H1 (cell line): ENCODE results near the gene ALOX5AP. TPM values are rescaled to one million over a fixed set of nuclear protein-coding genes. Genes with fewer than 3 reads are reported as not detected.

Source experiments
- CTCF ChIA-PET: fragments of 300-600 bp; sonication (Branson Sonifier 250); formaldehyde crosslinking; loops from one replicate; lab custom pipeline; 2021; ENCODE audit not compliant: partially characterized antibody; lab: Charles Lee
- POLR2A ChIA-PET: fragments of 300-600 bp; sonication (Branson Sonifier 250); formaldehyde crosslinking; loops from one replicate; lab custom pipeline; 2021; ENCODE audit warnings: inconsistent platforms; ENCODE audit not compliant: partially characterized antibody; lab: Charles Lee
- DNase-seq, 2 experiments: peaks; one replicate each; pipeline versions ENCODE4 v3.0.0 to v3.0.0-alpha.2; 2010 to 2022; ENCODE audit warnings: low spot score in 2 of 2, low read depth in 1 of 2, mixed read lengths in 1 of 2
- FAIRE-seq: peaks from 2 replicates; lab custom pipeline; 2011; peaks lifted over from hg19 to GRCh38; lab: Jason Lieb, UNC
- H2AFZ ChIP-seq: 2 replicates; pipeline ENCODE4 v1.8.1; 2012; ENCODE audit warnings: low read length, inconsistent platforms
- H2AK5ac ChIP-seq: 2 replicates; pipeline ENCODE4 v1.6.1; 2013; ENCODE audit warnings: low read depth, low read length
- H2BK120ac ChIP-seq: replicated peaks from 2 replicates; pipeline ENCODE3; 2013; ENCODE audit warnings: low read depth, low read length, inconsistent platforms
- H2BK12ac ChIP-seq: 2 replicates; pipeline ENCODE4 v1.6.1; 2013; ENCODE audit warnings: low read depth, low read length
- H2BK15ac ChIP-seq: 2 replicates; pipeline ENCODE4 v1.6.1; 2013; ENCODE audit warnings: low read length
- H2BK20ac ChIP-seq: 2 replicates; pipeline ENCODE4 v1.6.1; 2013; ENCODE audit warnings: low read length
- H2BK5ac ChIP-seq: 2 replicates; pipeline ENCODE4 v1.6.1; 2013; ENCODE audit warnings: low read depth, low read length
- H3K14ac ChIP-seq: 2 replicates; pipeline ENCODE4 v1.6.1; 2013; ENCODE audit warnings: inconsistent platforms; ENCODE audit not compliant: insufficient read length
- H3K18ac ChIP-seq: 2 replicates; pipeline ENCODE4 v1.6.1; 2013; ENCODE audit warnings: low read length; ENCODE audit errors: extremely low read depth
- H3K23ac ChIP-seq: 2 replicates; pipeline ENCODE4 v1.6.1; 2013; ENCODE audit warnings: inconsistent platforms; ENCODE audit not compliant: insufficient read length
- H3K23me2 ChIP-seq: 2 replicates; pipeline ENCODE4 v1.6.1; 2013; ENCODE audit warnings: low read depth, low read length
- H3K27ac ChIP-seq: 2 replicates; pipeline ENCODE4 v1.6.1; 2011; ENCODE audit warnings: low read depth, low read length, inconsistent platforms
- H3K27me3 ChIP-seq, 4 experiments: replicated peaks in 1 of 4; 1 replicate in 1 of 4; 2 replicates in 3 of 4; pipeline versions ENCODE4 v1.6.1 to v1.8.1; 2011 to 2013; ENCODE audit warnings: low read length in 3 of 4, mild to moderate bottlenecking in 3 of 4, inconsistent platforms in 2 of 4, mixed read lengths in 2 of 4, moderate library complexity in 1 of 4; ENCODE audit not compliant: control insufficient read depth in 3 of 4, insufficient read depth in 3 of 4; ENCODE audit errors: extremely low read depth in 1 of 4
- H3K36me3 ChIP-seq, 4 experiments: 2 replicates each; pipeline versions ENCODE4 v1.6.1 to v1.8.1; 2011 to 2013; ENCODE audit warnings: mild to moderate bottlenecking in 4 of 4, low read length in 3 of 4, moderate library complexity in 2 of 4, control low read depth in 1 of 4, inconsistent platforms in 1 of 4; ENCODE audit not compliant: insufficient read depth in 4 of 4, control insufficient read depth in 2 of 4
- H3K4ac ChIP-seq: replicated peaks from 2 replicates; pipeline ENCODE3; 2013; ENCODE audit warnings: low read length, low read depth, mixed read lengths, inconsistent platforms; ENCODE audit not compliant: insufficient read length
- H3K4me1 ChIP-seq, 4 experiments: replicated peaks in 1 of 4; 1 replicate in 1 of 4; 2 replicates in 3 of 4; pipeline versions ENCODE4 v1.6.1 to v1.8.1; 2011 to 2013; ENCODE audit warnings: low read length in 3 of 4, inconsistent platforms in 2 of 4, mixed read lengths in 1 of 4; ENCODE audit not compliant: insufficient read depth in 4 of 4, control insufficient read depth in 3 of 4
- H3K4me2 ChIP-seq, 2 experiments: 2 replicates each; pipeline versions ENCODE4 v1.6.1 to v1.8.1; 2011 to 2013; ENCODE audit warnings: low read depth in 2 of 2, low read length in 2 of 2, control low read depth in 1 of 2, inconsistent platforms in 1 of 2, mild to moderate bottlenecking in 1 of 2; ENCODE audit not compliant: insufficient read depth in 1 of 2
- H3K4me3 ChIP-seq, 4 experiments: fragments of 200-600, 300-600 bp in 1 of 4; sonication (generic), shearing (Covaris generic), sonication (Bioruptor Twin) in 1 of 4; 2 replicates each; pipeline versions ENCODE4 v1.5.1 to v1.8.1; 2011 to 2016; ENCODE audit warnings: low read length in 4 of 4, low read depth in 3 of 4, control low read depth in 2 of 4, inconsistent platforms in 2 of 4, mild to moderate bottlenecking in 2 of 4, mixed read lengths in 1 of 4, moderate library complexity in 1 of 4; ENCODE audit not compliant: insufficient read depth in 2 of 4; ENCODE audit errors: extremely low read depth in 1 of 4
- H3K56ac ChIP-seq: replicated peaks from 2 replicates; pipeline ENCODE3; 2013; ENCODE audit warnings: low read depth, mild to moderate bottlenecking, mixed read lengths, low read length, inconsistent platforms; ENCODE audit not compliant: insufficient read length
- H3K79me1 ChIP-seq: 2 replicates; pipeline ENCODE4 v1.6.1; 2013; ENCODE audit warnings: low read depth, low read length, control low read depth
- H3K79me2 ChIP-seq, 2 experiments: 2 replicates each; pipeline versions ENCODE4 v1.6.1 to v1.8.1; 2012 to 2013; ENCODE audit warnings: low read length in 2 of 2, mild to moderate bottlenecking in 2 of 2, inconsistent platforms in 1 of 2; ENCODE audit not compliant: insufficient read depth in 2 of 2, control insufficient read depth in 1 of 2
- H3K9ac ChIP-seq, 4 experiments: replicated peaks in 1 of 4; 1 replicate in 1 of 4; 2 replicates in 3 of 4; pipeline versions ENCODE4 v1.6.1 to v1.8.1; 2011 to 2013; ENCODE audit warnings: low read depth in 3 of 4, low read length in 3 of 4, control low read depth in 2 of 4, mild to moderate bottlenecking in 2 of 4, moderate library complexity in 2 of 4, inconsistent platforms in 1 of 4; ENCODE audit errors: extremely low read depth in 1 of 4
- H3K9me3 ChIP-seq, 2 experiments: 2 replicates each; pipeline versions ENCODE4 v1.6.1 to v1.8.1; 2012 to 2013; ENCODE audit warnings: mild to moderate bottlenecking in 2 of 2, moderate library complexity in 2 of 2, control low read depth in 1 of 2, inconsistent platforms in 1 of 2, low read depth in 1 of 2, low read length in 1 of 2, mixed read lengths in 1 of 2; ENCODE audit not compliant: insufficient read depth in 2 of 2
- H4K20me1 ChIP-seq, 2 experiments: replicated peaks in 1 of 2; 2 replicates each; pipeline versions ENCODE3 to v1.8.1; 2011 to 2013; ENCODE audit warnings: inconsistent platforms in 2 of 2, low read length in 2 of 2, mild to moderate bottlenecking in 1 of 2; ENCODE audit not compliant: insufficient read depth in 2 of 2, control insufficient read depth in 1 of 2
- H4K5ac ChIP-seq: 2 replicates; pipeline ENCODE4 v1.6.1; 2013; ENCODE audit warnings: low read length, low read depth, mixed read lengths, inconsistent platforms; ENCODE audit not compliant: insufficient read length
- H4K8ac ChIP-seq: 2 replicates; pipeline ENCODE4 v1.8.0; 2013; ENCODE audit warnings: mild to moderate bottlenecking, moderate library complexity, low read length, inconsistent platforms; ENCODE audit not compliant: insufficient read depth; ENCODE audit errors: extremely low read depth
- H4K91ac ChIP-seq: replicated peaks from 2 replicates; pipeline ENCODE3; 2013; ENCODE audit warnings: low read length, mixed read lengths, inconsistent platforms; ENCODE audit not compliant: insufficient read length
- SP1 ChIP-seq: IDR thresholded peaks from 2 replicates; pipeline ENCODE4 v1.6.1; 2011; ENCODE audit warnings: low read depth, low read length
- WGBS, 2 experiments: shearing (Covaris generic) in 1 of 2; methylation state at CpG; one replicate each; pipeline versions ENCODE4 v1.1.6 to v1.1.7; 2013 to 2015; ENCODE audit warnings: low lambda C conversion rate in 2 of 2, mixed read lengths in 2 of 2, inconsistent platforms in 1 of 2, low coverage in 1 of 2, missing lambda C conversion rate in 1 of 2; ENCODE audit not compliant: insufficient replicate concordance in 2 of 2, insufficient coverage in 1 of 2, insufficient read length in 1 of 2; ENCODE audit errors: extremely low coverage in 1 of 2, missing lambda C conversion rate in 1 of 2; 5-methylcytosine and 5-hydroxymethylcytosine counted together
- polyA plus RNA-seq, 7 experiments: library from polyadenylated mRNA; depleted of rRNA in 3 of 7; stranded (reverse) in 5 of 7; unstranded in 2 of 7; fragments of >200 nt in 5 of 7; fragments of 200-250 nt in 2 of 7; gene quantifications; 1 replicate in 5 of 7; 2 replicates in 1 of 7; 4 replicates in 1 of 7; pipeline versions ENCODE4 v1.2.1 to v1.2.3, GENCODE V29; 2011 to 2013; ENCODE audit warnings: missing spikeins in 2 of 7, mixed read lengths in 2 of 7
- total RNA-seq: library from RNA; stranded (reverse); fragmentation: NEBNext Ultra II Directional; extraction: Animal tissue kit (Norgen Biotek cat#: 25700); gene quantifications from 2 replicates; pipeline ENCODE4 v1.2.1, GENCODE V29; 2021

The ALOX5AP gene
- total and polyA plus RNA-seq, 2 of the 8 experiments (the other 6 are each of a cell fraction or from before 2014, with no cell fraction given): not detected

GRCh38 chr13:30806784-30807183, 71.4 kb downstream of the ALOX5AP start:
- H2AK5ac ChIP-seq: no peak overlapping the region
- WGBS, 2 experiments: 88% methylated on average over 3 of the region's 3 CpGs; no CpG with 5 or more reads in 1 of the 2 experiments
- no peak for DNase-seq
- no peaks in the 10 kb centered on the region for H3K79me2 ChIP-seq
- H2BK5ac ChIP-seq: no peak overlapping the region
- no peak overlapping the region for H2AFZ ChIP-seq
- H3K4me2 ChIP-seq: no peak overlapping the region
- no peak overlapping the region for H3K18ac ChIP-seq
- no peak overlapping the region for H2BK120ac ChIP-seq
- POLR2A ChIA-PET: no interaction called here
- no peaks in the 10 kb centered on the region for H3K9me3 ChIP-seq
- H3K14ac ChIP-seq: no peak overlapping the region
- H3K23ac ChIP-seq: no peak overlapping the region
- peaks cover 0 to 3% (median 0%) of the 10 kb centered on the region in 4 experiments; a peak in 1 of 7 replicates for H3K27me3 ChIP-seq
- CTCF ChIA-PET: interaction anchor here (0.9 to 1.5 kb wide), 4 partner anchors 59 to 173 kb away, joined by 4 to 5 read pairs (median 4); no protein-coding TSS in a partner anchor
- H3K4me1 ChIP-seq: peaks cover 0 to 5% (median 2%) of the 10 kb centered on the region in 4 experiments; a peak in 4 of 7 replicates
- no peak for TF ChIP-seq SP1
- no peak overlapping the region for H2BK12ac ChIP-seq
- H3K23me2 ChIP-seq: no peaks in the 10 kb centered on the region
- no peaks in the 10 kb centered on the region for H3K36me3 ChIP-seq
- no peak overlapping the region for H2BK20ac ChIP-seq
- H3K9ac ChIP-seq: no peak overlapping the region
- H3K56ac ChIP-seq: no peak overlapping the region
- H3K79me1 ChIP-seq: no peaks in the 10 kb centered on the region
- H3K4ac ChIP-seq: no peak overlapping the region
- no peak overlapping the region for H3K27ac ChIP-seq
- H4K5ac ChIP-seq: no peak overlapping the region
- no peaks in the 10 kb centered on the region for H4K20me1 ChIP-seq
- no peak overlapping the region for H2BK15ac ChIP-seq
- no peak overlapping the region for H4K91ac ChIP-seq
- H4K8ac ChIP-seq: no peak overlapping the region
- no peak for FAIRE-seq
- no peak overlapping the region for H3K4me3 ChIP-seq
